Left ventricle myocardium inferior (tissue), 1 donor: ENCODE data around the gene KLRC3. TPM values are rescaled to one million over a fixed set of nuclear protein-coding genes. Genes with fewer than 3 reads are reported as not detected.
"Not testable (repeated sequence)": the region's sequence is repeated elsewhere in the genome, so short reads cannot be mapped to it uniquely, and the experiment has no call there.

Experiments used
- DNase-seq: peaks from one replicate; pipeline ENCODE4 v3.0.0-alpha.2; 2020
- H3K27ac ChIP-seq: fragments of 200-600 bp; replicated peaks from 2 replicates; pipeline ENCODE4 v1.8.0; 2021
- H3K27me3 ChIP-seq: fragments of 200-600 bp; 2 replicates; pipeline ENCODE4 v1.8.0; 2021; ENCODE audit warnings: low read depth
- H3K36me3 ChIP-seq: fragments of 200-600 bp; 2 replicates; pipeline ENCODE4 v1.8.0; 2021
- H3K4me1 ChIP-seq: fragments of 200-600 bp; 2 replicates; pipeline ENCODE4 v1.8.0; 2021
- H3K4me3 ChIP-seq: fragments of 200-600 bp; 2 replicates; pipeline ENCODE4 v1.8.0; 2021; ENCODE audit warnings: mild to moderate bottlenecking, moderate library complexity
- H3K9me3 ChIP-seq: fragments of 200-600 bp; replicated peaks from 2 replicates; pipeline ENCODE4 v1.8.0; 2021
- CTCF ChIP-seq: fragments of 200-600 bp; IDR thresholded peaks from 2 replicates; pipeline ENCODE4 v1.8.0; 2021; ENCODE audit warnings: antibody characterized with exemption, mild to moderate bottlenecking, borderline replicate concordance
- intact Hi-C: fragments of 100-400 bp; cut with micrococcal nuclease; formaldehyde crosslinking; loops from one replicate; pipeline ENCODE4 v1.11.0; 2022
- total RNA-seq: library from RNA; stranded (reverse); fragmentation: NEBNext Ultra II Directional; extraction: Animal tissue kit (Norgen Biotek cat#: 25700); gene quantifications from one replicate; pipeline ENCODE4 v1.2.1, GENCODE V29; 2021
- donor health status: DM: no; HTN: yes; CAD: no; lungs with severe emphysema.

The KLRC3 gene
- total RNA-seq, 1 donor from 2014 or later: not detected

DNA sequence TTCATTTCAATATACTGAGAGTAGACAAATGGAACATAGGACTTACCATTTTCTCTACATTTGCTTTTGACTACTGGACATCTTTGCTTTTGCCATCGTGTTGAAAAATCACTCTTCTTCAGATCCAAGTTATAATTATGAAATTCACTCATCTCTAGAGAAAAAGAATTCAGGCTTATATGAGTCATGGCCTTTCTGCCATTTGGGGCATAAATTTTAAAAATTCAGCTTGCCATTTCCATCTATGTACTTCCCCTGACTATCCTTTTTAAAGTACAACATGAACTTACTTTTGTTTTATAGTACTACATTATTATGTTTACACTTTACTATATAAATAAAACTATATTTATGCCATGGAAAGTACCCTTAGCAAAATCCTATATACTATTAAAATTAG, 33.5 kb downstream of the KLRC3 start:
- H3K27ac ChIP-seq: no peak overlapping the region

GRCh38 chr12:10385166-10385613, 35.2 kb downstream of the KLRC3 start:
- no peak for TF ChIP-seq CTCF
- H3K36me3 ChIP-seq: no peaks in the 10 kb centered on the region
- H3K27ac ChIP-seq: no peak overlapping the region
- H3K27me3 ChIP-seq: no peaks in the 10 kb centered on the region
- H3K4me3 ChIP-seq: no peak overlapping the region
- H3K4me1 ChIP-seq: no peaks in the 10 kb centered on the region
- intact Hi-C loops: no loop called here
- H3K9me3 ChIP-seq: peaks cover 12% of the 10 kb centered on the region
- DNase-seq: no peak

More for the DNA sequence above, 33.5 kb downstream of the KLRC3 start:
- no peaks in the 10 kb centered on the region for H3K4me1 ChIP-seq
- H3K36me3 ChIP-seq: no peaks in the 10 kb centered on the region
- H3K27me3 ChIP-seq: no peaks in the 10 kb centered on the region
- no peak for TF ChIP-seq CTCF
- intact Hi-C loops: no loop called here
- H3K4me3 ChIP-seq: no peak overlapping the region
- DNase-seq: no peak
- peaks cover 12% of the 10 kb centered on the region for H3K9me3 ChIP-seq

GRCh38 chr12:10384191-10384590, 36.2 kb downstream of the KLRC3 start:
- intact Hi-C loops: no loop called here
- TF ChIP-seq CTCF: no peak
- no peaks in the 10 kb centered on the region for H3K36me3 ChIP-seq
- no peaks in the 10 kb centered on the region for H3K27me3 ChIP-seq
- H3K4me1 ChIP-seq: no peaks in the 10 kb centered on the region
- DNase-seq: no peak
- peaks cover 12% of the 10 kb centered on the region for H3K9me3 ChIP-seq
- no peak overlapping the region for H3K27ac ChIP-seq
- no peak overlapping the region for H3K4me3 ChIP-seq

- no peak for TF ChIP-seq CTCF
Observed at GRCh38 chr12:10381928-10382628, 38.3 kb downstream of the KLRC3 start.

GRCh38 chr12:10378737-10379136, 41.7 kb downstream of the KLRC3 start:
- H3K27ac ChIP-seq, H3K4me3 ChIP-seq, H3K27me3 ChIP-seq, DNase-seq, H3K36me3 ChIP-seq, H3K4me1 ChIP-seq, intact Hi-C loops, H3K9me3 ChIP-seq: not testable (repeated sequence)

More at GRCh38 chr12:10381928-10382628, 38.3 kb downstream of the KLRC3 start:
- peaks cover 12% of the 10 kb centered on the region for H3K9me3 ChIP-seq
- no peak overlapping the region for H3K4me3 ChIP-seq
- no peak for DNase-seq
- no peak overlapping the region for H3K27ac ChIP-seq
- H3K36me3 ChIP-seq: no peaks in the 10 kb centered on the region
- H3K4me1 ChIP-seq: no peaks in the 10 kb centered on the region
- H3K27me3 ChIP-seq: no peaks in the 10 kb centered on the region
- intact Hi-C loops: no loop called here

GRCh38 chr12:10374624-10375018, 45.8 kb downstream of the KLRC3 start:
- no peaks in the 10 kb centered on the region for H3K27me3 ChIP-seq
- TF ChIP-seq CTCF: no peak
- H3K4me3 ChIP-seq: no peak overlapping the region
- H3K4me1 ChIP-seq: peaks cover 7% of the 10 kb centered on the region
- H3K9me3 ChIP-seq: no peaks in the 10 kb centered on the region
- DNase-seq: no peak
- intact Hi-C loops: no loop called here
- no peak overlapping the region for H3K27ac ChIP-seq
- no peaks in the 10 kb centered on the region for H3K36me3 ChIP-seq
